ENCODE data around the gene SORBS2. TPM values are rescaled to one million over a fixed set of nuclear protein-coding genes. Genes with fewer than 3 reads are reported as not detected.

The SORBS2 gene
- total RNA-seq, 1 donor from 2014 or later, result 1.1 TPM

GRCh38 chr4:185590982-185591381 lies 221.0 kb downstream of the SORBS2 start:
- Histone ChIP-seq H3K36me3 (ENCODE audit: control insufficient read depth, insufficient read depth, low read length) (no peaks in the 10 kb centered on the region), H3K4me3 (ENCODE audit: low read depth, low read length) (no peak overlapping the region), H3K27me3 (ENCODE audit: control insufficient read depth, insufficient read depth, low read length) (no peaks in the 10 kb centered on the region)
- DNase-seq (ENCODE audit: low read depth) (no peak), FAIRE-seq (no peak)
- no peak for TF ChIP-seq CTCF (IDR thresholded peaks at IDR 0.05; ENCODE audit: insufficient read depth, low read length, severe bottlenecking)

GRCh38 chr4:185589067-185589836 lies 222.7 kb downstream of the SORBS2 start:
- no peak for FAIRE-seq
- H3K4me3 ChIP-seq (ENCODE audit: low read depth, low read length), result no peak overlapping the region
- no peaks in the 10 kb centered on the region for H3K27me3 ChIP-seq (ENCODE audit: control insufficient read depth, insufficient read depth, low read length)
- no peak for DNase-seq (ENCODE audit: low read depth)
- no peaks in the 10 kb centered on the region for H3K36me3 ChIP-seq (ENCODE audit: control insufficient read depth, insufficient read depth, low read length)
- TF ChIP-seq CTCF (IDR thresholded peaks at IDR 0.05; ENCODE audit: insufficient read depth, low read length, severe bottlenecking), result no peak

GRCh38 chr4:185587427-185588161 lies 224.4 kb downstream of the SORBS2 start:
- no peak for TF ChIP-seq CTCF (IDR thresholded peaks at IDR 0.05; ENCODE audit: insufficient read depth, low read length, severe bottlenecking)
- no peaks in the 10 kb centered on the region for H3K36me3 ChIP-seq (ENCODE audit: control insufficient read depth, insufficient read depth, low read length)
- no peaks in the 10 kb centered on the region for H3K27me3 ChIP-seq (ENCODE audit: control insufficient read depth, insufficient read depth, low read length)
- H3K4me3 ChIP-seq (ENCODE audit: low read depth, low read length), result no peak overlapping the region
- DNase-seq (ENCODE audit: low read depth), result no peak
- FAIRE-seq, result no peak

GRCh38 chr4:185587030-185587426 lies 225.0 kb downstream of the SORBS2 start:
- no peaks in the 10 kb centered on the region for H3K36me3 ChIP-seq (ENCODE audit: control insufficient read depth, insufficient read depth, low read length)
- TF ChIP-seq CTCF (IDR thresholded peaks at IDR 0.05; ENCODE audit: insufficient read depth, low read length, severe bottlenecking), result no peak
- H3K4me3 ChIP-seq (ENCODE audit: low read depth, low read length), result no peak overlapping the region
- no peak for FAIRE-seq
- no peaks in the 10 kb centered on the region for H3K27me3 ChIP-seq (ENCODE audit: control insufficient read depth, insufficient read depth, low read length)
- DNase-seq (ENCODE audit: low read depth), result no peak

GRCh38 chr4:185585211-185585610 lies 226.8 kb downstream of the SORBS2 start:
- no peak overlapping the region for H3K4me3 ChIP-seq (ENCODE audit: low read depth, low read length)
- H3K36me3 ChIP-seq (ENCODE audit: control insufficient read depth, insufficient read depth, low read length), result no peaks in the 10 kb centered on the region
- DNase-seq (ENCODE audit: low read depth), result no peak
- no peaks in the 10 kb centered on the region for H3K27me3 ChIP-seq (ENCODE audit: control insufficient read depth, insufficient read depth, low read length)
- no peak for TF ChIP-seq CTCF (IDR thresholded peaks at IDR 0.05; ENCODE audit: insufficient read depth, low read length, severe bottlenecking)
- FAIRE-seq, result no peak
